ENCODE results near the gene KCTD7.
A peak's percentile ranks its signal among the peaks of the same experiment; 100 is the strongest.
"Not testable (repeated sequence)": the region's sequence is repeated elsewhere in the genome, so short reads cannot be mapped to it uniquely, and the experiment has no call there.

KCTD7 gene

DNA sequence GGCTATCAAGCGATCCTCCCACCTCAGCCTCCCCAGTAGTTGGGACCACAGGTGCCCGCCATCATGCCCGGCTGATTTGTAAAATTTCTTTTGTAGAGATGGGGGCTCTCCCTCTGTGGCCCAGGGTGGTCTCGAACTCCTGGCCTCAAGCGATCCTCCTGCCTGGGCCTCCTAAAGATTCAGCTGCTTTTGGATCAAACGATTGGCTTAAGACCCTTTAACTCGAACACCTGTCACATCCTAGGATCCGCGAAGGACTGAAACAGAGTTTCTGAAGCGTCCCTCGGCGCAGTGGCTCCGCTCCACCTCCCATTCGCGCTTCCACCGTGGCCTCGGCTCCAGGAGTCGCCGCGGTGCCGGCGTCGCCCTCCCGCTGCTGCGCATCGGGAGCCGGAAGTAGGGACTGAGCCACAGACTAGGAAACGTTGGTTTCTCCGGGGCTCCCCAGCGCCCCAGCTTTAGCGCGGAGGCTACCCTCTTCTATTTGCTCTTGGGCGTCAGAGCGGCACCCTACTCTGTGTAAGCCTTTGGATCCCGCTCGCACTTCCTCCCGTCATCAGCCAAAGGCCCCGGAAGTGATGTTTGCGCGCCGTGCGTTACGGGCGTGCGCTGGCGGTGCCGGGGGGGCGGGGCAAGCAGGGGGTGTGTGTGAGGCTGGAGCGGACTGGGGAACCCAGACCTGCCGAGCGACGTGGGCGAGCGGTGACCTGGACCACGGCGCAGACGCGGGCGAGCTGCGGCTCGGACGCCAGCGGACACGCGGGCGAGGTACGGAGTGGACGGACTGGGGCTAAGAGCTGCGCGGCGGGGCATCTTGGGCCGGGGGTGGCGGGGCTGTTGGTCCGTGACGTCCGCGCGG lies 53.0 kb downstream of the KCTD7 start:
- ATAC-seq = peak; percentile 98
- Mint-ChIP-seq H3K27me3 (no peaks in the 10 kb centered on the region), H3K9me3 (no peaks in the 10 kb centered on the region), H3K27ac (peak overlapping the region; percentile 96), H3K36me3 (no peaks in the 10 kb centered on the region), H3K4me1 (peaks cover 42% of the 10 kb centered on the region), H3K4me3 (peak overlapping the region; percentile 81)

DNA sequence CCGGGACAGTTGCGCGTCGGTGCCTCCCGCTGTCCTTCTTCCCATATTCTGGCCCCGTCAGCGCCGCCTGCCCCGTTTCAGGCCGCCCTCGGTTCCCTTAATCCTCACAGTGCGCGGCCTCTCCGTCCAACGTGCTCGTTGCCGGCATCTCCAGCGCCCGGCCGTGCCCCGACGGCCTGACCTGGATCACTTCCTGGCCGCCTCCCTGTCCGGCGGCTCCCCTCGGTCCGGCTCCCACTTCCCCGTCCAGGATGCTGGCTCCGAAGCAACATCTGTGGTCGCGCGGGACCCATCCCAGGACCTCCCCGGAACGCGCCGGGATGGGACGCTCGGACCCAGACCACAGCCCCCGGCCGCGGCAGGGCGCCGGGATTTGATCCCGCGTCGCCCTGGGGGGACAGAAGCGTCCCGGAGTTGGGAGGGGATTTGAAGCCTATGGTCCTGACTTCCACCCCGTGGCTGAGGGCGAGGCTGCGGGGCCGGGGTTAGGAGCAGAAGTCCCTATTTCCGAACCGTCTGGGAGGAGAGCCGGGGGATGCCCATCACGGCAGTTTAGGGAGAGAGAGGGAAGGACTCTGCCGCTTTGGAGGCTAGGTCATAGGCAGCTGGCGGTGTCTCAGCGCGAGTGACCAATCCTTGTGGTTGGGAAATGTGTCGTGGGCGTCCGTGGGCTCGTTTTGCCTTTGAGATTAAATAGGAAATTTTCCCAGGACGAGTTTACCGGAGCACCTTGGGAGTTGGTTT lies 53.8 kb downstream of the KCTD7 start:
- H3K36me3 Mint-ChIP-seq = peaks cover 6% of the 10 kb centered on the region
- H3K9me3 Mint-ChIP-seq = no peaks in the 10 kb centered on the region
- H3K27me3 Mint-ChIP-seq = no peaks in the 10 kb centered on the region
- peak overlapping the region; percentile 96 for H3K27ac Mint-ChIP-seq
- peak; percentile 55 for ATAC-seq
- peaks cover 42% of the 10 kb centered on the region for H3K4me1 Mint-ChIP-seq
- peak overlapping the region; percentile 81 for H3K4me3 Mint-ChIP-seq

DNA sequence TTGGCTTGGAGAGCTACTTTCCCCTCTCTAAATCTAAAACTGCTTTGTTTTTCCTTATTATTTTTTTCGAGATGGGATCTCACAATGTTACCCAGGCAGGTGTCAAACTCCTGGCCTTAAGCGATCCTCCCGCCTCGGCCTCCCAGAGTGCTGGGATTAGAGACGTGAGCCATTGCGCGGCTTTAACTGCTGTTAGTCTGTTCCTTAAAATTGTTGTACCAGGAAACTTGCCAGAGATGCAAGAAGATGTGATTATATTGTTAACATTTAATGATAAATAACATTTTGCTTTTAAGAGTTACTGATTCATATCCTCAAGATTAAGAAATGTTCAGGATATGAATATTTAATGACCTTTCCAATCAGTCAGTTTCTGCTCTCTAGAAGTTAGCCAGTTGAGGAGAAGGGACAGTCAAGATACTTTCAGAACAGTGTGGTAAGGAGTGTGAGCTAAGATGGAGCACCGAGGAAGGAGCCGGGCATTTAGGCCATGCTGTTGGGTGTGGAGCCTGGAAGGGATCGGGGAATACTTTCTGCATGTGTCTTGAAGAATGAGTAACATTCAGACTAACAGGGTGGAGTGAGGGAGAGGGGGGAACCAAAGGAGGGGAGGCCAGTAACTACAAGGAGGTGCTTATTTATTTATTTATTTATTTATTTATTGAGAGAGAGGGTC lies 54.6 kb downstream of the KCTD7 start:
- peak overlapping the region; percentile 81 for H3K4me3 Mint-ChIP-seq
- H3K9me3 Mint-ChIP-seq, ATAC-seq, H3K27me3 Mint-ChIP-seq: not testable (repeated sequence)
- H3K4me1 Mint-ChIP-seq = peaks cover 37% of the 10 kb centered on the region
- peaks cover 13% of the 10 kb centered on the region for H3K36me3 Mint-ChIP-seq
- peak overlapping the region; percentile 96 for H3K27ac Mint-ChIP-seq

DNA sequence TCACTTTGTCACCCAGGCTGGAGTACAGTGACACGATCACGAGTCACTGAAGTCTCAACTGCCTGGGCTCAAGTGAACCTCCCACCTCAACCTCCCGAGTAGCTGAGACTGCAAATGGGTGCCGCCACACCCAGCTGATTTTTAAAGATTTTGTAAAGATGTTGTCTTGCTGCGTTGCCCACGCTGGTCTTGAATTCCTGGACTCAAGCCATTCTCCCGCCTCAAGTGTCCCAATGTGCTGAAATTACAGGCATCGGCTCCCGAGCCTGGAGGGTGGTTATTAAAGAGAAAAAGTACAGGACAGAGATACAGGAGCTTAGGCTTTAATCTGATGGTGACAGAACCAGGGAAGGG lies 55.1 kb downstream of the KCTD7 start:
- ATAC-seq = no peak
- Mint-ChIP-seq H3K27me3 (no peaks in the 10 kb centered on the region), H3K4me1 (peaks cover 32% of the 10 kb centered on the region), H3K9me3 (peaks cover 3% of the 10 kb centered on the region), H3K4me3 (no peak overlapping the region), H3K27ac (no peak overlapping the region), H3K36me3 (peaks cover 18% of the 10 kb centered on the region)

DNA sequence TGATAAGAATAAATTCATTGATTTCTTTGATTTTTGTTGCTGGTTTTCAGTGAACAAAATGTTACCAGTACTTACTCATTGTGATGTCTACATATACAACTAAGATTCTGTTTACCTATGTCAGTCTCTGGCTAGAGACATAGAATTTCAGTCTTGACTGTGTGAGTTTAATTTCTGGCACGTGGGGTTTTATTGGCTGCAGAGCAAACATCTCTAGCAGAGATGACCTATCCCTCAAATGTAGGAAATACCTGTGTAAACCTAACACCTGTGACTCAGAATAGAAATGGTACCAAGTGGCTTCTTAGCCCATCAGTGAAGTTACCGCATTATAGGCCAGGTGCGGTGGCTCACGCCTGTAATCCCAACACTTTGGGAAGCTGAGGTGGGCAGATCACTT lies 57.0 kb downstream of the KCTD7 start:
- H3K9me3 Mint-ChIP-seq, H3K27me3 Mint-ChIP-seq, H3K27ac Mint-ChIP-seq, ATAC-seq, H3K4me3 Mint-ChIP-seq: not testable (repeated sequence)
- Mint-ChIP-seq H3K4me1 (peaks cover 16% of the 10 kb centered on the region), H3K36me3 (peaks cover 18% of the 10 kb centered on the region)

DNA sequence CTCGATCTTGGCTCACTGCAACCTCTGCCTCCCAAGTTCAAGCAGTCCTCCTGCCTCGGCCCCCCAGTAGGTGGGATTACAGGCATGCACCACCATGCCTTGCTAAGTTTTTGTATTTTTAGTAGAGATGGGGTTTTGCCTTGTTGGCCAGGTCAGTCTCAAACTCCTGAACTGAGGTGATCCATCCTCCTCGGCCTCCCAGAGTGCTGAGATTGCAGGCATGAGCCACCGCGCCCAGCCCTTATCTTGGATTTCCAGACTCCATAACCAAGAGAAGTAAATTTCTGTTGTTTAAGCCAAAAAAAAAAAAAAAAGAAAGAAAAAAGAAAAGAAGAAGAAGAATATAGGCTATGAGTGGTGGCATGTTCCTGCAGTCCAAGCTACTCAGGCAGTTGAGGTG lies 58.5 kb downstream of the KCTD7 start:
- H3K9me3 Mint-ChIP-seq = peaks cover 3% of the 10 kb centered on the region
- no peak overlapping the region for H3K27ac Mint-ChIP-seq
- no peak overlapping the region for H3K4me3 Mint-ChIP-seq
- H3K36me3 Mint-ChIP-seq = peaks cover 18% of the 10 kb centered on the region
- no peaks in the 10 kb centered on the region for H3K27me3 Mint-ChIP-seq
- ATAC-seq = no peak
- H3K4me1 Mint-ChIP-seq = peaks cover 16% of the 10 kb centered on the region

DNA sequence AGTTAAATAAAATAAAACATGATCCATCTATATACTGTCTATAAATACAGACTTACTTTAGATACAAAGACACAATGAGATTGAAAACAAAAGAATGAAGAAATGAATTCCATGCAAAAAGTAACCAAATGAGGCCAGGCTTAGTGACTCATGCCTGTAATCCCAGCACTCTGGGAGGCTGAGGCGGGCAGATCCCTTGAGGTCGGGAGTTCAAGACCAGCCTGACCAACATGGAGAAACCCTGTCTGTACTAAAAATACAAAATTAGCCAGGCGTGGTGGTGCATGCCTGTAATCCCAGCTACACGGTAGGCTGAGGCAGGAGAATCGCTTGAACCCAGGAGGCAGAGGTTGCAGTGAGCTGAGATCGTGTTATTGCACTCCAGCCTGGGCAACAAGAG lies 59.0 kb downstream of the KCTD7 start:
- H3K4me3 Mint-ChIP-seq, H3K9me3 Mint-ChIP-seq, H3K27me3 Mint-ChIP-seq, ATAC-seq, H3K27ac Mint-ChIP-seq: not testable (repeated sequence)
- Mint-ChIP-seq H3K36me3 (peaks cover 19% of the 10 kb centered on the region), H3K4me1 (peaks cover 14% of the 10 kb centered on the region)

DNA sequence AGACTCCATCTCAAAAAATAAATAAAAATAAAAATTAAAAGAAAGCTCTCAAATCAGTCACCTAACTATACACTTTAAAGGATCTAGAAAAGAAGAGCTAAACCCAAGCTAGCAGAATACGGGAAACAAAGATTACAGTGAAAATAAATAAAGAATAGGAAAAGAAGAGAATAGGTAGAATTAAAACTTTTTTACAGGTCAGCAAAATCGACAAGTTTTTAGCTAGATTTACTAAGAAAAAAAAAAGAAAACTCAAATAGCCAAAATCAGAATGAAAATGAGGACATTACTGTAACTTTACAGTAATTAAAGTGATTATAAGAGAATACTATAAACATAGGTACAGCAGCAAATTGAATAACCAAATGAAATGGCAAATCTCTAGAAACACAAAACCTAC lies 60.4 kb downstream of the KCTD7 start:
- H3K36me3 Mint-ChIP-seq = peaks cover 28% of the 10 kb centered on the region
- H3K4me3 Mint-ChIP-seq = no peak overlapping the region
- H3K27ac Mint-ChIP-seq = no peak overlapping the region
- H3K9me3 Mint-ChIP-seq = peaks cover 3% of the 10 kb centered on the region
- ATAC-seq = no peak
- no peaks in the 10 kb centered on the region for H3K4me1 Mint-ChIP-seq
- no peaks in the 10 kb centered on the region for H3K27me3 Mint-ChIP-seq

DNA sequence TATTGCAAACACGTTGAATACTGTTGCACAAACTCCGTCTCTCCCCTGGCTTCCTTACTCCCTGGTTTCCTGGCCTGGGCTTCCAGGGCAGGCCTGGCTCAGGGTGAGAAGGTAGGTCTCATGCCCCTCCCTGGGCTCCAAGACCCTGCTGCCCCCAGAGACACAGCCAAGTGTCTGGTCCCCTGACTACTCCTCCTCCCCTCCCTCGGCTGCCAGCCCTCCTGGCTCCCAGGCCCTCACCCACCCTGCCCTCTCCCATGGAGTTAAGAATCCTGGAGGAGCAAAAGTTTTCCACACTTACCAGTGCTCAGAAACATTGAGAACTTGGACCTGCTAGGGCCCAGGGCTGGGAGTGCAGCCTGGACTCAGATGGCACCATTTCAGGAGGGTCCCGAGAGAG lies 64.7 kb downstream of the KCTD7 start:
- ATAC-seq = no peak
- Mint-ChIP-seq H3K36me3 (peaks cover 28% of the 10 kb centered on the region), H3K4me1 (no peaks in the 10 kb centered on the region), H3K27me3 (no peaks in the 10 kb centered on the region), H3K9me3 (no peaks in the 10 kb centered on the region), H3K4me3 (no peak overlapping the region), H3K27ac (no peak overlapping the region)
